ENCODE data around the gene FBXL5.

Gene FBXL5

DNA sequence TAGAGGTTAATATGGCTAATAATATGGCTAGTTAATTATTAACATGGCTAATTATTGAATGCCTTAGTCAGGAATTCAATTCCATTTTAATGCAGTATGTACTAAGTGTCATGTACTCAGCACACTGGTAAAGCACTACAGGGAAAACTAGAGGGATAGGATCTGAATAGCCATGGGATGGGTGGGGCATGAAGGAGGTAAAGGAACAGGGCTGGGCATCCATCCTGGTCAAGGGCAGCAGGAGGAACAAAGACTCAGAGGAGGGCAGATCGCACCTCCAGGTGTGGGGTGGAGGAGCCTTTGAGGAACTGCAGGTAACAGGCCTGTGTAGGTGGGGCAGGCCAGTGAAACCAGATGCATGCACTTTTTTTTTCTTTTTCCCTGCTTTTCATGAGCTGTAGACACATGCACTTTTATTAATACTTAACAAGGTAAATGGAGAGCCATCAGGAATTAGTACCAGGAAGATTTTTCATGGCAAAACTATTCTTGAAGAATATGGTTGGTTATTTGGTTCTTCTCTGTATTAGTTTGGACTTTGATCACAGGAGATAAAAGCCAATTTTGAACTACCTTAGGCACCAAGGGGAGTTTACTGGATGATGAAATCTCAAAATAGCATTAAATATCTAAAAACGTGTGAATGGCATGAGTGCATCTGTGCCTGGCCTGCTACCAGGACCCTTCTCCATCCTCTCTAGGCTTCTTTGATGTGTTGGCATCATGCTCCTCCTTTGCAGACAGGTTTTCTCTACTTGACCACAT is 97.2 kb downstream of the FBXL5 start:
- no peak for FAIRE-seq

GRCh38 chr4:15556511-15557092 is 98.6 kb downstream of the FBXL5 start:
- no peak for FAIRE-seq
